CMK (cell line): ENCODE results near the gene PACS2.
A peak's percentile ranks its signal among the peaks of the same experiment; 100 is the strongest.
"Not testable (repeated sequence)": the region's sequence is repeated elsewhere in the genome, so short reads cannot be mapped to it uniquely, and the experiment has no call there.

ENCODE experiments used
- DNase-seq: peaks from one replicate; pipeline ENCODE4 v3.0.0-alpha.2; 2010; ENCODE audit warnings: low read depth

Gene PACS2

GRCh38 chr14:105288936-105289335 is 25.6 kb upstream of the PACS2 start:
- not testable (repeated sequence) for DNase-seq

GRCh38 chr14:105290621-105291346 is 23.8 kb upstream of the PACS2 start:
- no peak for DNase-seq

GRCh38 chr14:105292826-105293711 is 21.5 kb upstream of the PACS2 start:
- no peak for DNase-seq

GRCh38 chr14:105294142-105294597 is 20.4 kb upstream of the PACS2 start:
- DNase-seq: no peak

GRCh38 chr14:105297311-105297710 is 17.2 kb upstream of the PACS2 start:
- DNase-seq: not testable (repeated sequence)

- no peak for DNase-seq
Observed at GRCh38 chr14:105299654-105300541, 14.7 kb upstream of the PACS2 start.

GRCh38 chr14:105300542-105301102 is 13.9 kb upstream of the PACS2 start, which contains the start of gene BRF1:
BRF1 (minus strand) TSS chr14:105301001; CDS start chr14:105300629, 372 bp downstream.
- peak; percentile 70 for DNase-seq

- peak; percentile 88 for DNase-seq
Observed at GRCh38 chr14:105301103-105301914, 13.2 kb upstream of the PACS2 start.

- not testable (repeated sequence) for DNase-seq
Observed at GRCh38 chr14:105301915-105302249, 12.7 kb upstream of the PACS2 start.

- DNase-seq: no peak
Observed at GRCh38 chr14:105303949-105304348, 10.6 kb upstream of the PACS2 start.

GRCh38 chr14:105304565-105304964 is 10.0 kb upstream of the PACS2 start:
- no peak for DNase-seq

- no peak for DNase-seq
Observed at GRCh38 chr14:105305345-105305744, 9.2 kb upstream of the PACS2 start.

GRCh38 chr14:105305791-105306190 is 8.8 kb upstream of the PACS2 start:
- no peak for DNase-seq

- DNase-seq: no peak
Observed at GRCh38 chr14:105307052-105307727, 7.4 kb upstream of the PACS2 start.

- no peak for DNase-seq
Observed at GRCh38 chr14:105309371-105309770, 5.2 kb upstream of the PACS2 start.

GRCh38 chr14:105311838-105312237 is 2.7 kb upstream of the PACS2 start:
- no peak for DNase-seq

GRCh38 chr14:105312973-105313372 is 1.6 kb upstream of the PACS2 start:
- no peak for DNase-seq

GRCh38 chr14:105313381-105314286 is 914 bp upstream of the PACS2 start:
- no peak for DNase-seq

- DNase-seq: no peak
Observed at GRCh38 chr14:105315211-105315721, 718 bp downstream of the PACS2 start.
